ENCODE measurements around the gene ZNF578.
"Not testable (repeated sequence)": the region's sequence is repeated elsewhere in the genome, so short reads cannot be mapped to it uniquely, and the experiment has no call there.

DNA sequence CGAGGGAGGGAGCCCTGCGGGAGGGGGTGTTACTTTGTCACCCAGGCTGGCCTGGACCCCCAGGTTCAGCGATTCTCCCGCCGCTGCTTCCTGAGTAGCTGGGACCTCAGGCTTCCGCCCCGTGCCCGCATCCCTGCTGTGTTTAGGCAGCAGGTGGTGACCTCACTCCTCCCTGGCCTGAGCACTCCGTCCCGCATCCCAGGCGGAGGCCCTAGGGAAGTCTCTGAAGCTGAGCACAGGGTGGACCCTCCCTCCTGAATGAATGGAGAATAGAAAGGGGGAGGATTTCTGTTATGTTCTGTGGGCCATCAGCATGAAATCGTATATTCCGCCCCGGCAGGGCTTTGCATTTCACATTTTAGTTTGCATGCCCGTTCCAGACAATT is 82.0 kb downstream of the ZNF578 start:
- TF ChIP-seq, protein P1, sequence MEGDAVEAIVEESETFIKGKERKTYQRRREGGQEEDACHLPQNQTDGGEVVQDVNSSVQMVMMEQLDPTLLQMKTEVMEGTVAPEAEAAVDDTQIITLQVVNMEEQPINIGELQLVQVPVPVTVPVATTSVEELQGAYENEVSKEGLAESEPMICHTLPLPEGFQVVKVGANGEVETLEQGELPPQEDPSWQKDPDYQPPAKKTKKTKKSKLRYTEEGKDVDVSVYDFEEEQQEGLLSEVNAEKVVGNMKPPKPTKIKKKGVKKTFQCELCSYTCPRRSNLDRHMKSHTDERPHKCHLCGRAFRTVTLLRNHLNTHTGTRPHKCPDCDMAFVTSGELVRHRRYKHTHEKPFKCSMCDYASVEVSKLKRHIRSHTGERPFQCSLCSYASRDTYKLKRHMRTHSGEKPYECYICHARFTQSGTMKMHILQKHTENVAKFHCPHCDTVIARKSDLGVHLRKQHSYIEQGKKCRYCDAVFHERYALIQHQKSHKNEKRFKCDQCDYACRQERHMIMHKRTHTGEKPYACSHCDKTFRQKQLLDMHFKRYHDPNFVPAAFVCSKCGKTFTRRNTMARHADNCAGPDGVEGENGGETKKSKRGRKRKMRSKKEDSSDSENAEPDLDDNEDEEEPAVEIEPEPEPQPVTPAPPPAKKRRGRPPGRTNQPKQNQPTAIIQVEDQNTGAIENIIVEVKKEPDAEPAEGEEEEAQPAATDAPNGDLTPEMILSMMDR (IDR thresholded peaks at IDR 0.05) = not testable (repeated sequence)
- not testable (repeated sequence) for TF ChIP-seq POLR2A (IDR thresholded peaks at IDR 0.05)

All from esophagus squamous epithelium (tissue), 4 donors.